IPS-NIHi7 (cell line): Measurements from ENCODE around the gene TAF3.
"Not testable (repeated sequence)": the region's sequence is repeated elsewhere in the genome, so short reads cannot be mapped to it uniquely, and the experiment has no call there.

Experiments
- DNase-seq: peaks from one replicate; pipeline ENCODE4 v3.0.0; 2012; ENCODE audit warnings: mixed read lengths; ENCODE audit errors: extremely low spot score

The TAF3 gene

GRCh38 chr10:7818295-7819120 is at the start of gene TAF3:
Gene TAF3, plus strand, starts transcription at chr10:7818505. Its CDS starts 205 bp downstream, at chr10:7818710.
- peak; percentile 95 for DNase-seq

- no peak for DNase-seq
Measured at GRCh38 chr10:7773845-7774801, 44.2 kb upstream of the TAF3 start.

DNA sequence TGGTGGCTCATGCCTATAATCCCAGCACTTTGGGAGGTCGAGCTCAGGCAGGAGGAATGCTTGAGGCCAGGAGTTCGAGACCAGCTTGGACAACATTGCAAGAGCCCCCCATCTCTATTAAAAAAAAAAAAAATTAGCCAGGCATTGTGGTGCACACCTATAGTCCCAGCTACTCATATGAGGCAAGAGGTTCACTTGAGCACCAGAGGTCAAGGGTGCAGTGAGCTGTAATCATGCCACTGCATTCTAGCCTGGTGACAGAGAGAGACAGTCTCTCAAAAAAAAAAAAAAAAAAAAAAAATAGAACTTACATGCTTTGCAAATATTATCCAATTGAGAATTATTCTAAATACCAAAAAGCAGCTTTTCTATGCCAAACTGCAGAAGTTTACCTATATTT is 41.5 kb upstream of the TAF3 start:
- DNase-seq, result no peak

DNA sequence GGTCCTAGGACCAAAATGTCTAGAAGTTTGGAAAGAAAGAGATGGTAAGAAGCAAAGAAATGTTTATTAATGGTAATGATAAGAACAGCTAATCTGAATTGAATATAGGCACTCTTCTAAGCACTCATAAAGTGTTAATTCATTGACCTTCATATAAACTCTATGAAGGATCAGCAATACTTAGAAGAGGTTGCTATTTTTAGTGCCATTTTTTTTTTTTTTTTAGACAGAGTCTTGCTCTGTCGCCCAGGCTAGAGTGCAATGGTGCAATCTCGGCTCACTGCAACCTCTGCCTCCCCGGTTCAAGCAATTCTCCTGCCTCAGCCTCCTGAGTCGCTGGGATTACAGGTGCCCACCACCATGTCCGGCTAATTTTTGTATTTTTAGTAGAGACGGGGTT is 36.1 kb upstream of the TAF3 start:
- DNase-seq, result not testable (repeated sequence)

- no peak for DNase-seq
Measured at GRCh38 chr10:7786430-7786829, 31.9 kb upstream of the TAF3 start.

- DNase-seq, result no peak
Measured at GRCh38 chr10:7787150-7787856, 31.0 kb upstream of the TAF3 start.

DNA sequence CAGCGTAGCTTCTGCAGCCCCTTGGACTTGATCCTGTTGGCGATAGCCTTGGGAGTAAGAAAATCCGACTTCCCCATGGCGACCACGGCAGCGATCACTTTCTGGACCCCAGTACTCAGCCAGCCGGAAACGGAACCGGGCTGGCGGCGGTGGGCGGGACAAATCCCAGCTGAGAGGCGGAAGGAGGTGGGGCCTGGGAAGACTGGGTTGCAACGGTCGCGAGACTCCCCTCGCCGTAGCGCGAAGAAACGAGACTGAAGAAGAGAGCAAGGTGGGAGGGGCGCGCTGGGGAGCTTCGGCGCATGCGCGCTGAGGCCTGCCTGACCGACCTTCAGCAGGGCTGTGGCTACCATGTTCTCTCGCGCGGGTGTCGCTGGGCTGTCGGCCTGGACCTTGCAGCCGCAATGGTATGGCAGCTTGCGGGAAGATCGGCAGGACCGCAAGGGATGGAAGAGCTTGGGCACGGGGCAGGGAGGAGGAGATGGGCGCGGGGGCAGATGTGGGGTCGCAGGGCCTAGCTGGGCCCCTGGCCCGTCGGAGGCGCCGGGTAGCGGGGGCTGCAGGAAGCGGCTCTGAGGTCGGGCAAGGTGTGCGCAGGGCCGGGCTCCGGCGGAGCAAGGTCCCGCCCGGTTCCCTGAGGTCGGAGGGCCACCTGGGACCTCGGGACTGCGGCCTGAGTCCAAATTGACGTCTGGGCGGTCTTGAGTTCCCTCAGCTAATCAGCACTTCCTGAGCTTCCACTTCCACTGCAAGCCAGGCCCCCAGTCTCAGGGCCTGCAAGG is 30.3 kb upstream of the TAF3 start, which contains the start of the genes ATP5F1C and KIN:
Gene ATP5F1C, plus strand, starts transcription at position 321 of the 782 bp plus-strand sequence. Its CDS starts 31 bp downstream, at position 352.
Gene KIN, minus strand, starts transcription at position 137 of the 782 bp plus-strand sequence. Its CDS starts 60 bp downstream, at position 77.
- DNase-seq, result peak; percentile 99

DNA sequence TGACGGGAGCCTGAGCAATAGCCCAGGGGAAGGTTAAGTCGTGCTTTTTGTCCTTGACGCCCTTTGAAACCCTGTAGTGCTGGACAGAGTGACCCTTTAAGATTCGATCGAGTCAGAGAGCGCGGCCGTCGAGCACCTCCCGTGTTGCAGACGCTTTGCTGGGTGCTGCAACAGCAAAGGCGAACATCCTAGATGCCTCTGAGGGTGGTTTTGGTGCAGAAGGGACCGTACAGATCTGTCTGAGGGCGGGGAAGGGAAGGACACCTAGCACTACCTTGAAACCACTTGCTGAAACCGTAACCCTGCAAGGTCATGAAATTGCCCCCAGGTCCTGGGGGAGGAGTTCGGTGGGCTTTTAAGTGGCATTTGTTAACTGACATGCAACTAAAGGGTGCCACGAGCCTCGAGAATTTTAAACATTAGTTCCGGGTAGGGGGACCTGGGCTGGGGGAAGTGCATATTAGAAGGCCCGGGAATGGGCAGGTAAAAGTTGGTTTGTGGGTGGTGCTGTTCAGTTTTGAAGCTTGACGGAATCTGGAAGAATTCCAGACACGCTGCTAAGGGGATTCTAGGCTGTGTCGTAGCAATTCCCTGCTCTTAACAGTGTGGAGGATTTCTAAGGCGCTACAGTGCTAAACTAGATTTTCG is 29.5 kb upstream of the TAF3 start:
- DNase-seq, result no peak

- no peak for DNase-seq
Measured at GRCh38 chr10:7789390-7789789, 28.9 kb upstream of the TAF3 start.

- no peak for DNase-seq
Measured at GRCh38 chr10:7792541-7792940, 25.8 kb upstream of the TAF3 start.

GRCh38 chr10:7794251-7795026 is 23.9 kb upstream of the TAF3 start:
- DNase-seq, result no peak

DNA sequence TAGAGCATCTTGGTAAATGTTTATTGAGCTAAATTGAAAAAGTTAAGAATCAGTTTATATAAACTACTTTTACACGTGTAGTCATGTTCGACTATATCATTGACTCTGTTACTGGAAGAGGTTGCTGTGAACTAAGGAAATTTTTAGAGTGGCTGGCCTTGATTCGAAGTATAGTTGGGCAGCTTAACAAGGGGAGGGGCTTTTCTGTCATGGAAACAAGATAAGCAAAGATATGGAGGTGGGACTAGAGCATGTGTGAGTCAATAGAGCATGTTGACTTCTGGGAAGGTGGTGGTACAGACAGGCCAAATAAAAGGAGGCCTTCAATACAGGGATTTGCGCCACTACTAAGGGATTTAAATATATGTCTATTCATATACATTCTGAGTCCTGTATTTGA is 22.7 kb upstream of the TAF3 start:
- DNase-seq, result no peak

GRCh38 chr10:7797582-7797981 is 20.7 kb upstream of the TAF3 start:
- no peak for DNase-seq

GRCh38 chr10:7802606-7803005 is 15.7 kb upstream of the TAF3 start:
- DNase-seq, result no peak

- no peak for DNase-seq
Measured at GRCh38 chr10:7804216-7804615, 14.1 kb upstream of the TAF3 start.

DNA sequence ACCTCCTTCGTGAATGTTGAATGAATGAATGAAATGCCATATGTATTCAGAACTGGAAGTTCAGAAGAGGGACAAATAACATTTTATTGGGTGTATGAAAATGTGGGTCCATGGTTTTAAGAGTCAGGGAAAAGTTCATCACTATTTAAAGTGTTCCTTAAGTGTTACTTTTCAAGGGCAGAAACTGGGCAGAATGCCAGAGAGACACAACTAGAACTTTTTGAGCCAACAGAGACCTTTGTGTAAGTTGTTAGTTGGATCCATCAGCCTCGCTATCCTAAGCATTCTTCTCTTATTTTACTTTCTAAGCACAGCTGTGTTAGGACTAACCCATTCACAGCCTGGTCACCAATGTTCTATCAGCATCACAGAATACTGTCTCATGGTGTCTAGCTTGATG is 13.6 kb upstream of the TAF3 start:
- no peak for DNase-seq

GRCh38 chr10:7808686-7809267 is 9.5 kb upstream of the TAF3 start:
- DNase-seq, result no peak

GRCh38 chr10:7810443-7810842 is 7.9 kb upstream of the TAF3 start:
- no peak for DNase-seq

- DNase-seq, result no peak
Measured at GRCh38 chr10:7811000-7811399, 7.3 kb upstream of the TAF3 start.
